GM20431 (cell line): Measurements from ENCODE around the gene SPDYE5.

ENCODE experiments used
- in situ Hi-C: fragments of 300-500 bp; cut with MseI, MboI; formaldehyde crosslinking; loops from one replicate; pipeline ENCODE4 v1.15.0; 2020; ENCODE audit warnings: low sequenced_read_pairs; ENCODE audit not compliant: unreplicated experiment

The SPDYE5 gene

DNA sequence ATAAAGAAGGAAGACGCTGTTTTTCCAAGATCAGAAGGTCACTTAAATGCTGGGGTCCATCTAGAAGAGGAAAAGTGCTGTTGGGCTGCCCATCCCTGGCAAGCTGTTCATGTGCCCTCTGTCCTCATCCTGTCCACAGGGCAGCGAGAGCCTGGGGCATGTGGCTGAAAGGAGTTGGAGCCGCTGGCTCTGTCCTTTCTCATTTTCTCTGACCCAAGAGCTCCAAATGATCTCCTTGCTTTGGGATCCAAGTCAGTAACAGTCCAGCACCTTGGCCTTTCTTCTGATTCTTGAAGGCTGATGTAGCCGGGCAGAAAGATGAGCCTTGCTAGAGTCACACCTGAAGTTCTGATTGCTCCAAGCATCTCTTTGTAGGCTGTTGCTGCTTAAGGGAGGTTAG lies 44.4 kb downstream of the SPDYE5 start:
- in situ Hi-C loops: no loop called here

DNA sequence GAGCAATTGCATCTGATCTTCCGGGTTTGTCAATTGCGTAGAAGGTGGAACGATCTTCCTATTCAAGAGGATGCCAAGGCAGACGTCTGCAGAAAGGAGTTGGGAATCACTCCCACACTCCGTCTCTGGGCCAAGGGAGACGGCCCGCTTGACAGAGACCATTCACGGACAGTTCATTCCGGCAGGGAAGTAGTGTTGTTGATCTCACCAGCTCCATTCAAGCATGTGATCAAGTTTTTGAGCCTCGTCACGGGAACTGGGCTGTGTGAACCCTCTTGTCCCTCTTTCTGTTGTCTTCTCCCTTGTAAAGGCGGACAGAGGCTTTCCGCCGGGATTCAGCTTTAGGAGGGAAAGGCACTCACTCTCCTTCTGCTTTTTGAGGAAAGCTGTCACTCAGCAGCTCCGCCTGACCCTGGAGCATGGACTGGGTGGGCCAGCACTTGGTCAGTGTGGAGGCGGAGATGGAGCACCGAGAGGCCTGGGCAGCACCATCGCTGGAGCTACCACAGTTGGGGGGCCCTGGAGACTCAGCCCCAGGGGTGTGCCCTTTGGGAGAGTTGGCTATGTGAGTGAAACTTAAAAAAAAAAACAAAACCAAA lies 44.9 kb downstream of the SPDYE5 start:
- in situ Hi-C loops: no loop called here

DNA sequence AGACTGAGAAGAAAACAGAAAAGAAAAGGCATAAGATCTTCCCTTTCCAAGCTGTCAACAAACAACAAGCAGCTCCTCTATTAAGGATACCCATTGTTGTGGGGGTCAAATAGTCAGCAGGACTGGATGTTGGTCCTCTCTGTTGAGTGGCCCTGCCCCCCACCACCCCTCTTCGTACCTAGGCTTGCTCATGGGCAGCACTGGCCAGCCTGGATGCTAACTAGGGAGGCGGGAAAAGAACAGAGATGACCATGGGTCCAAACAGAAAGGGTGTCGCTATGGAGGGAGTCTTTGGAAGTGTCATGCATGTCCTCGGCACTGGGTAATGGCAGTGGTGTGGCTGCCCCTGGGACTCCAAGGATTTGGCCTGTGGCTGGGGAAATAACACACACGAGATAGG lies 45.6 kb downstream of the SPDYE5 start:
- in situ Hi-C loops: no loop called here

DNA sequence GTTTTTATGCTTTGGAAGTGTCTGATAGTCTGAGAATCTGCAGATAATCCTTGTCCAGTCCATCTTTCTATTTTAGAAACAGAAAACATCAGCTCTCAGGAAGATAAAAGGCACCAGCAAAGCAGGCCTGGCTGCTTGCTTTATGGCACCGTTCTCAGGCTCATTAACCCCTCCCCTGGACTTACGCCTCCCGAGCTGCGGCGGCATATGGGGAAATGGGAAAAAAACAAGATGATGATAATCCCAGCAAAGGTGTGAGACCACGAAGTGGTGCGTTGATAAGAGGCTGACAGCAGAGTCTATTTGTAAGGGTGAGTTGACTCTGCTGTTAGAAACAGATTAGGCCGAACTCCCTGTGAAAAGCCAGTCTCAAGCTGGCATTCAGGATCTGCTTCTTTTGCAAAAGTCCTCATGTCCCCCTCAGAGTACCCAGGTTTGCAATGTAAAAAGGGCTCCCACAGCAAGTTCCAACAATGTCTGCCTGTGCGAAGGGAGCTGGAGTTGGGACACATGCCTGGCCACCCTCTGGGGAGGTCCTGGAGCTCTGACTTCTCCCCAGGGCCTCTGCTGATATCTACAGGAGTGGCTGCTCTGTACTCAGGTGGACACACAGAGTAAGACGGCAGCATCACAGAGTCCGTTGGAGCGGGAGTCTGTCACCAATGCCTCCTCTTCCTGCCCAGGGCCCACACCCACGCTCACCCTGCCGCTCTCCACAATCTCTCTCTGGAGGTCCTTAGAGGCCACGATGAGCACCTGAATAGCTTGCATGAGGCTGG lies 54.3 kb downstream of the SPDYE5 start:
- in situ Hi-C loops: no loop called here
